Subcutaneous abdominal adipose tissue (tissue), 5 donors: ENCODE measurements around the gene YY1AP1.
"Not testable (repeated sequence)": the region's sequence is repeated elsewhere in the genome, so short reads cannot be mapped to it uniquely, and the experiment has no call there.

Experiments
- H3K27ac ChIP-seq: one replicate; pipeline ENCODE4 v1.7.0; 2013; ENCODE audit warnings: low read depth, mild to moderate bottlenecking, inconsistent platforms, low read length, moderate library complexity
- H3K27me3 ChIP-seq, 5 donors: one replicate each; pipeline ENCODE4 v1.7.0; 2013; ENCODE audit warnings: low read length in 5 of 5, inconsistent platforms in 1 of 5; ENCODE audit not compliant: control insufficient read depth in 5 of 5, insufficient read depth in 4 of 5
- H3K36me3 ChIP-seq, 5 donors: one replicate each; pipeline ENCODE4 v1.7.0; 2013; ENCODE audit warnings: low read length in 5 of 5; ENCODE audit not compliant: control insufficient read depth in 5 of 5, insufficient read depth in 5 of 5
- H3K4me1 ChIP-seq, 5 donors: one replicate each; pipeline ENCODE4 v1.7.0; 2013; ENCODE audit warnings: low read length in 5 of 5, mild to moderate bottlenecking in 3 of 5, moderate library complexity in 1 of 5; ENCODE audit not compliant: control insufficient read depth in 5 of 5, insufficient read depth in 5 of 5
- H3K4me3 ChIP-seq, 5 donors: one replicate each; pipeline ENCODE4 v1.7.0; 2013; ENCODE audit warnings: low read length in 5 of 5, low read depth in 1 of 5
- H3K9ac ChIP-seq, 5 donors: one replicate each; pipeline ENCODE4 v1.7.0; 2013; ENCODE audit warnings: low read length in 5 of 5, mild to moderate bottlenecking in 4 of 5, moderate library complexity in 3 of 5
- H3K9me3 ChIP-seq, 5 donors: one replicate each; pipeline ENCODE4 v1.7.0; 2013; ENCODE audit warnings: low read length in 5 of 5; ENCODE audit not compliant: control insufficient read depth in 5 of 5
- donor health status: healthy.
- donor health status: healthy.
- donor health status: healthy.
- donor health status: healthy.
- donor health status: healthy.

The YY1AP1 gene

DNA sequence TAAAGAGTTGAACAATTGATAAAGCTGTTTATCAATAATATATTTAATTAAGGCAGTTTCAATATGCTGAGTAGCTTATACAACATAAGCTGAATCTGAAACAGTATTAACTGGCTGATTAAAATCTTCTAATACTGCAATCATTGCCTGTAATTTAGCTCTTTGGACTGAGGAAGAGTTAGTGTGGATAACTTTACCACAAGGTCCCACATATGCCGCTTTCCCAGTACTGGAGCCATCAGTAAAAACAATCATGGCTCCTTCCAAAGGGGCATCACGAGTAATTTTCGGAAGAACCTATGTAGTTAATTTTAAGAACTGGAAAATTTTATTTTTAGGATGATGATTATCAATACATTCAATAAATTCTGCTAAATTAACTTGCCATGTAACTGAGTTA lies 7.0 kb upstream of the YY1AP1 start:
- Histone ChIP-seq H3K4me3 (no peak overlapping the region), H3K9ac (no peak overlapping the region), H3K27ac (no peak overlapping the region), H3K4me1 (peaks cover 0 to 14% (median 8%) of the 10 kb centered on the region in 5 donors), H3K27me3 (no peaks in the 10 kb centered on the region), H3K9me3 (no peaks in the 10 kb centered on the region), H3K36me3 (peaks cover 0 to 10% (median 5%) of the 10 kb centered on the region in 5 donors)

DNA sequence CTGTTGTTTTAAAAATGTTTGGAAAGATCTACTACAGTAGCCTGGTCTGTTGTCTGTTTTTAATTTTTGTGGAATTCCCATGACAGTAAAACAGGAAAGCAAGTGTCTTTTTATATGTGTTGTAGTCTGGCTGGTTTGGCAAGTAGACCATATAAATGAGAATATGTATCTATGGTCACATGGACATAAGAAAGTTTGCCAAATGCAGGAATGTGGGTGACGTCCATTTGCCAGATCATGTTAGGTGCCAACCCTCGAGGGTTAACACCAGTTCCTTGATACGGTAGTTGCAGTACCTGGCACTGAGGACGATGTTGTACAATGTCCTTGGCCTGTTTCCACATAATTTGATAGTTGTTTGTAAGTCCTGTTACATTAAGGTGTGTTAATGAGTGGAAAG lies 6.5 kb upstream of the YY1AP1 start:
- no peak overlapping the region for H3K27ac ChIP-seq
- no peaks in the 10 kb centered on the region for H3K9me3 ChIP-seq
- no peak overlapping the region for H3K4me3 ChIP-seq
- H3K9ac ChIP-seq = no peak overlapping the region
- peaks cover 0 to 19% (median 13%) of the 10 kb centered on the region in 5 donors for H3K4me1 ChIP-seq
- no peaks in the 10 kb centered on the region for H3K27me3 ChIP-seq
- H3K36me3 ChIP-seq = peaks cover 0 to 10% (median 5%) of the 10 kb centered on the region in 5 donors

DNA sequence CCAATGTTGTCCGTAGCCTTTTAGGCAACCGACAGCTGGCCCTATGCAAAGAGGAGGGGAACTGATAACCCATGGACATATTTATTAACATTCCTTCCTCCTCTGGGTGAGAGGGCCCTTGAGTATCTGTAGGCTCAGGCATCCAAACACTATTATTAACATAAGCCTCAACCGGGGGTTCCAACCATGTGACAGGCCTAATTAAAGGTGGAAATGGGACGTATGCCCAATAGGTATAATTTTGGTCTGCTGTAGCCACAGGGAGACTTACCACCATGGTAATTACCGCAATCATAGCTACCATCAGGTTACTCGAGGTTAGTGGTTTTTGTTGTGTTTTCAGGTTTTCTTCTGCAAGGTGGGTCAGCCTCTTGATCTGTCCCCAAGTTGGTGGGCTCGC lies 5.6 kb upstream of the YY1AP1 start:
- H3K36me3 ChIP-seq = peaks cover 0 to 10% (median 5%) of the 10 kb centered on the region in 5 donors
- peaks cover 0 to 28% (median 21%) of the 10 kb centered on the region in 5 donors for H3K4me1 ChIP-seq
- H3K9ac ChIP-seq = no peak overlapping the region
- H3K9me3 ChIP-seq = no peaks in the 10 kb centered on the region
- no peaks in the 10 kb centered on the region for H3K27me3 ChIP-seq
- no peak overlapping the region for H3K4me3 ChIP-seq
- no peak overlapping the region for H3K27ac ChIP-seq

DNA sequence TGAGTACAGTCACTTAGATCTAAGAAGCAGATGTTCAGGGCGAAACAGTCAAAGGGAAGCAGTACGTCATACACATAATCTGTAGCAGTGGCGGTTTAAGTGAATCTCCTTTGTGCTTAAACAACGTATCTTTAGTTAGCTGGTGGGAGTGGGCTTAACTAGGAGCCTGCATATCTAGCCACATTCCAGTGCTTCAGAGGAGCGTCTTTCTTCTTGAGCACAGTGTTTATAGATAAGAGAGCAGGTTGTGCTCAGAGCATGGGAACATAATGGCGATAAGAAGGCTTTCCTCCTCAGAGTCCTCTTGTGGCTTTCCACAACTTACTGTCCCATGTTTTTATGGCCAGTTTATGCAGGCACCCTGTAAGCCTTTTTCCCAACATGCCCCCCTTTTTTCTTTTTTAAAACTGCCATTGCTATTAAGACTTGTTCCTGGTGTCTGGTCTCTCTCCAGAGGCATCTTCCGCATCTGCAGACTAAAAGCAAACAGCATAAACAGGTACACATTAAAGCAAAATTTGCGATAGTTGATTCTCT lies 3.5 kb upstream of the YY1AP1 start:
- peaks cover 0 to 29% (median 21%) of the 10 kb centered on the region in 5 donors for H3K4me1 ChIP-seq
- no peaks in the 10 kb centered on the region for H3K27me3 ChIP-seq
- peaks cover 0 to 10% (median 5%) of the 10 kb centered on the region in 5 donors for H3K36me3 ChIP-seq
- no peaks in the 10 kb centered on the region for H3K9me3 ChIP-seq
- H3K9ac ChIP-seq = no peak overlapping the region
- H3K4me3 ChIP-seq = peak overlapping the region in 1 of 5 donors; percentile 3
- H3K27ac ChIP-seq = no peak overlapping the region

DNA sequence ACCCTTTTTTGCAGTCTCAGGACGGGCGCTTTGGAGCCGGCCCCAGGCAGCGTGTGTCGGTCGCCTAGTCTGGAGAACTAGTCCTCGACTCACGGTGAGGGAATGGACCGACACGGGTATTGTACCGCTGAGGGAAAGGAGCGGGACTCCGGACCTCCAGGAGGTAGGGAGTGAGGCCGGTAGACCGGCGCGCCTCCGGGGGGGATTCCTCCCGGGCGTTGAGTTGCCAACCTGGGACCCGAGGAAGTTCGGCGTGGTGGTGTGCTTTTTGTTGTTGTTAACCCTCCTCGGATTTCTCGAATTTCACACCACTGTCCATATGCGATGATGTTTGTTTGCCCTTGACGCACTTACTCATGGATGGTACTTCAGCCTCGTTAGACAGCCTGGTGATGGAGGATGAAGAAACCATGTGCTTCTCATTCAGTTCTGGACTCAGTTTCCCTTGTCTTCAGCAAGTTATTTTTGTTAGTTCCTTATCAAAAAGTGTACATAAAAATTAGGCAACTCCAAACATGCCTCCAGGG lies 570 bp upstream of the YY1AP1 start, which contains the start of gene DAP3:
Gene DAP3, plus strand, starts transcription at position 11 of the 527 bp plus-strand sequence. CDS start 20,689 bp downstream, outside the sequence.
- Histone ChIP-seq H3K9ac (peak within 1 kb of the TSS; percentile 81 to 100 (median 99)), H3K4me1 (peaks cover 0 to 37% (median 27%) of the 10 kb centered on the region in 5 donors), H3K4me3 (peak within 1 kb of the TSS; percentile 86 to 99 (median 97)), H3K27ac (peak within 1 kb of the TSS; percentile 93)
- not testable (repeated sequence) for H3K27me3 ChIP-seq, H3K36me3 ChIP-seq, H3K9me3 ChIP-seq

DNA sequence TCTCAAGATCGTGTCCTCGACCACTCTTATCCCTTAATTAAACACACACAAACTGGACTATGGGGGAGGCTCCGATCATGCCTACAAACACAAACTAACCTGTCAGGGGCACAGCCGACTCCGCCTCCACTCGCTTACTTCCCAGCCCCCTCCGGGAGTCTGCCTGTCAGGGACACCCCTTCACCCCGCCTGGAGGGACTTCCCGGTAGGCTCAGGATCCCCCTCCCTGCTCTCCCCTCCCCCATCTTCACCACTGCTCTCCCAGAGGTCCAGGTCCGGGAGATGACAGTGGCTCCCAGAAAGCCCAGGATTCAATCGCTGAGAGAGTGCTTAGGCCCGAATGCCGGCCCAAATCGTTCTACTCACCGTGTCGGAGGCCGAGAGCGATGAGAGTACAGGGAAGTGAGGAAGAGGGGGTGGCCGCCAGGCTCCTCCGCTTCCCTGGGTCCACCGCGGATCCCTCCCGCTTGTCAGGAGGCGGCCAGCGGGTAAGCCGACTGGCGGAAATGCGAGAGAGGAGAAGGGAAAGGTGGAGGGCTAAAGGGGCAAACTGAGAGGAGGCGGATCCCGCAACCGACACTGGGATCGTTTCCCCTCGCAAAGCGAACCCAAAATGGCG lies 760 bp downstream of the YY1AP1 start:
- H3K4me3 ChIP-seq = peak overlapping the region; percentile 76 to 99 (median 97)
- peaks cover 0 to 37% (median 31%) of the 10 kb centered on the region in 5 donors for H3K4me1 ChIP-seq
- H3K27ac ChIP-seq = peak overlapping the region; percentile 93
- H3K9ac ChIP-seq = peak overlapping the region; percentile 81 to 100 (median 99)
- H3K27me3 ChIP-seq, H3K9me3 ChIP-seq, H3K36me3 ChIP-seq: not testable (repeated sequence)

DNA sequence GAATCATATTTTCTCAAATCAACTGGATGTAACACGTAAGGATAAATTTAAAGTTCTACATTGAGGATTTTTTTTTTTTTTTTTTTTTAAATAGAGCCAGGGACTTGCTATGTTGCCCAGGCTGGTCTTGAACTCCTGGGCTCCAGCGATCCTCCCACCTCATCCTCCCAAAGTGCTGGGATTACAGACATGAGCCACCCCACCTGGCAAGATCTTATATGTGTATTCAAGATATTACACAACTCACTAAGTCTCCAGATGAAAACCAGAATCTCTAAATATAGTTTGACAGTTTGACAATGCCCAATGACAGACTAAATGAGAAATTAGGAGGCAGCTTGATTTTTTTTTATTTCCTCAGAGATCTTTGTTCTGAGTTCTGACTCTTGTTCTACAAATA lies 6.8 kb downstream of the YY1AP1 start:
- Histone ChIP-seq H3K27me3 (no peaks in the 10 kb centered on the region), H3K9ac (no peak overlapping the region), H3K27ac (no peak overlapping the region), H3K4me3 (no peak overlapping the region), H3K36me3 (peaks cover 26 to 35% (median 32%) of the 10 kb centered on the region in 5 donors), H3K9me3 (no peaks in the 10 kb centered on the region), H3K4me1 (peaks cover 0 to 22% (median 16%) of the 10 kb centered on the region in 5 donors)

DNA sequence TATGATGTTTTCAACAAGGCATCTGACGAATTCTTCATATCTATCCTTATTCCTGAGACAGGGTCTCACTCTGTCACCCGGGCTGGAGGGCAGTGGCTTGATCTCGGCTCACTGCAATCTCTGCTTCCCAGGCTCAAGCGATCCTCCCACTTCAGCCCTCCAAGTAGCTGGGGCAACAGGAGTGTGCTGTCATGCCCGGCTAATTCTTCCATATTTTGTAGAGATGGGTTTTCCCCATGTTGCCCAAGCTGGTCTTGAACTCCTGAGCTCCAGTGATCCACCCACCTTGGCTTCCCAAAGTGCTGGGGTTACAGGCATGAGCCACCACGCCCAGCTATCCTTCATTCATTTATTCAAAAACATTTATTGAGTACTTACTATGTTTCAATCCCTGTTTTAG lies 8.0 kb downstream of the YY1AP1 start:
- Histone ChIP-seq H3K4me3 (no peak overlapping the region), H3K4me1 (peaks cover 0 to 14% (median 7%) of the 10 kb centered on the region in 5 donors), H3K27me3 (no peaks in the 10 kb centered on the region), H3K36me3 (peaks cover 34 to 48% (median 44%) of the 10 kb centered on the region in 5 donors), H3K9ac (no peak overlapping the region), H3K27ac (no peak overlapping the region), H3K9me3 (no peaks in the 10 kb centered on the region)

DNA sequence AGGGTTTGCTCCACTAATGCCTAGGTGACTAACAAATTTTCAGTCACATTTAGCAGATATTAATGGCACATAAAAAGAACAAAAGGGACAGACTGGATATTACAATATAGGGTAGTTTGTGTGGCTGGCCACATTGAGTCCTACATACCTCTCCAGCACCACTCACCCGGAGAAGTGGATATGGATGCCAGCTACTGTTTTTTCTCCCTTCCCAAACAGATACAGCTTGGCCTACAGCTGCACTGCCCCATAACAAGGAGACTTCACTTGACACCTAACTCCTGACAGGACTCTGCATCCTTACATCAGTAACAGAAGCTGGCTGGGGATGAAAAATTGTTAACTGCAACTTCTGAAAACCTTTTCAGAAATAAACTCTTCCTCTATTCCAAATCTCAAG lies 9.6 kb downstream of the YY1AP1 start:
- H3K9me3 ChIP-seq, H3K4me3 ChIP-seq, H3K4me1 ChIP-seq, H3K27me3 ChIP-seq, H3K27ac ChIP-seq, H3K9ac ChIP-seq: not testable (repeated sequence)
- H3K36me3 ChIP-seq = peaks cover 34 to 61% (median 52%) of the 10 kb centered on the region in 5 donors

DNA sequence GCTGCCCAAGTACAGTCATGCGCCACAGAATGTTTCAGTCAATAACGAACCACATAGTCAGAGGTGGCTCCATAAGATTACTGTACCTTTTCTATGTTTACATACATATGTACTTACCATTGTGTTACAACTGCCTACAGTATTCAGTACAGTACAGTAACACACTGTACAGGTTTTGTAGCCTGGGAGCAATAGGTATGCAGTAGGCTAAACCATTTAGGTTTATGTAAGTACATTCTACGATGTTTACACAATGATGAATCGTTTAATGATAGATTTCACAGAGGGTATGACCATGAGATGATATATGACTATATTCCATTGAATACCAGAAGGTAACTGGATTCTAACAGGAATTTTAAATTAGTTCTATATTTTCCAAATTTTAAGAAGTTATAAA lies 10.5 kb downstream of the YY1AP1 start:
- H3K36me3 ChIP-seq = peaks cover 36 to 69% (median 55%) of the 10 kb centered on the region in 5 donors
- no peaks in the 10 kb centered on the region for H3K4me1 ChIP-seq
- H3K9ac ChIP-seq = no peak overlapping the region
- H3K27ac ChIP-seq = no peak overlapping the region
- H3K9me3 ChIP-seq = no peaks in the 10 kb centered on the region
- no peaks in the 10 kb centered on the region for H3K27me3 ChIP-seq
- no peak overlapping the region for H3K4me3 ChIP-seq
